Activated CD4-positive, CD25-positive, alpha-beta regulatory T cell treated with anti-CD3 and anti-CD28 coated beads, Interleukin-2, amount 50 U/mL, for 72 hours (primary cell): ENCODE measurements around the gene B4GALT6.

Experiments used
- DNase-seq: peaks from one replicate; pipeline ENCODE4 v3.0.0; 2021

The B4GALT6 gene

DNA sequence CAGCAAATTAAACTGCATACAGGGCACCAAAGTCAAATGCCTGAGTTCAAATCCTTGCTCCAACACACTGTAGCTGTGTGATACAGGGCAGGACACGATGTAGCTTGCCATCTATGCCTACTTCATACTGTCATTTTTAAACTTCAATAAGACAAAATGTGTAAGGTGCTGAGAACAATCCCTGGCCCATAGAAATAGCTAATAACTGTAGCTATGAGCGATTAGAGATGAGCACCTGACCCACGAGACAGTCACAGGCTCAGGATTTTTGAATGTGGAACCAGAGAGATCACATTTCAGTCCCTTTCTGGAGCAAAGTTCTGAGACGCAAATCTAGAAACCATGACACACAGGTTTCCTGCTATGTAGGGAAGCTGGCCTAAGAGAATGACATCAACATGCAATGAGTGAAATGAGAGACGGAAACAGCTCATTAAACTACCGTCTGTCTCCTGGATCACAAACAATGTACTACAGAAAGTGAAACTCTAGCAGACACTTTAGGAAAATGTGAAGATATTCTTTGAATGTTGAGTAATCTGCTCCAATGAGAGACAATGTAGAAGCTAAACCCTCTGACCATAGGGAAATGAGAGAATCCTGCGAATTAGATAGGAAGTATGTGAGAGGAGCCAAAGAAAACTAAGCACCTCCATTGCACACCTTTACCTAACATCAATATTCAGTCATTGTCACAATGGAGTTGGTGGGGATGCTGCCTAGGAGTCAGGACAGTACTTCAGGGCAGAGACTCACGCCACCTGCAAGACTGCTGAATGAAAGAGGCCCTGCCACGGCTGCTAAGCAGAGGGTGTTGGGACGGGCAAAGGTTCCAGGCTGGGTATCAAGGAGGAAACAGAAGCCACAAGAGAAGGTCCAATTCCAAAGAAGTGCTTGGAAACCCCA, 25.5 kb downstream of the B4GALT6 start:
- DNase-seq, result no peak

DNA sequence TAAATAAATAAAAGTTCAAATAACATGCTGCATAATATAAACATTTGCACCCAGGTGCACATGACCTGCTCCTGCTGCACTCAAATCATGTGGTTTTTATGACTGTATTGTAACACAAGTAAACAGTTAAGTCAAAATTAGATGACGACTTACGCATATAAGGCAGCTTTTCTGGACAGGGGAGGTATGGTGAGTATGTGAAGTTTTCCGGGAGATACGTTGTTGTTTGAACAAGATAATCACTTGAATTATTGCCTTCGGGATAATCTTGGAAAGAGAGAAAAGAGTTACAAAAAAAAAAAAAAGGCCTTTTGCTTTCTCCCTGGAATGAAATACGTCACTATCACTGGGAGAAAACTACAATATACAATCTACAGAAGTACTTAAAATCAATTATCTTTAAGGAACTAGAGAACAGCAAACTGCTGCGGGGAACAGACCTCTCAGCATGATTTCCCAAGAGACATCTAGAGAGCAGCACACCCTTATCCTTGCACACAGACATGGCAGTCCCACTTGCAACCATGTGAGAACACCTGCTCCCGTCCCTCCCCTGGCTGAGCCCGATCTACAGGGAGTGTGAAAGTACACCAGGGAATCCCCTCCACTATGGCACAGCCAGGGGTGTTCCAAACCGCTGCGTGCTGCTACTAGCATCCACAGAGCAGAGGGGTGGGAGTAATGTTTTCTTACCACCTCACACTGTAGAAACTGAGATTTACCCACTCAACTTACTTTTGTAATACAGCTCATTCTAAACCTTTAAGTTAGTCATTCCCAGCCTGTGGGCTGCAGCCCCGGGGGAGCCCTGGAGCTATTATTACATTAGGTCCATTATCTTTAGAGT, 26.3 kb downstream of the B4GALT6 start:
- no peak for DNase-seq

DNA sequence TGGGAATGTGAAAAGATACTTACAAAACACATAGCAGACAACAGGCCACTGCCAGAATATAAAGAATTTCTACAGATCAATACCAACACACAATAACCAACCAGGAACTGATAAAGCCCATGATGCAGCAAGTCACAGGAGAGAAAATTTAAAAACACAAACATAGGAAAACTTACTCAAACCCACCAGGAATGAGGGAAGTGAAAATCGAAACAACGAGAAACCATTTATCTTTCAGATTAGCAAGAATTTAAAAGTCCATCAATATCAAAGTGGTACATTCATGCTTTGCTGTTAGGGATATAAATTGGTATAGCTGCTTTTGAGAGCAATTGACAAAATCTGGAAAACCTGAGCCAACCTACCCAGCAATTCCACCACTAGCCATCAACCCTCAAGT, 27.6 kb downstream of the B4GALT6 start:
- no peak for DNase-seq

DNA sequence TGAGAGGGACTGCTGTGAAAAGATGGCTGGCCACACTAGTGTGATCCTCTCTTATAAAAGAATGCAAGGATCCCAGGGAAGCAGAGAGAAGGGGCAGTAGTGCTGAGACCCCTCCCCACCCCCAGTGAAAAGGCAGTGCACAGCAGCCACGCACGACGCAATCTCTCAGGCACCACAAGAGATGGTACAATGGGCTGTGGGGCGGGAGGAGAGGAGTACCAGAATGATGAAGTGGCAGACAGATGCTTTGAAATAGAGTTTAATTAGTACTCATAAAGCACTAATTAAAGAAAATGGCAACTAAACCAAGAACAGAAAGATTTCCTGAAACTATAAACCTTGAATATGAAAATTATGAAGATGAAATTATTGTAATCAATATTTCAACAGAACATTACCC, 29.0 kb downstream of the B4GALT6 start:
- DNase-seq, result no peak

DNA sequence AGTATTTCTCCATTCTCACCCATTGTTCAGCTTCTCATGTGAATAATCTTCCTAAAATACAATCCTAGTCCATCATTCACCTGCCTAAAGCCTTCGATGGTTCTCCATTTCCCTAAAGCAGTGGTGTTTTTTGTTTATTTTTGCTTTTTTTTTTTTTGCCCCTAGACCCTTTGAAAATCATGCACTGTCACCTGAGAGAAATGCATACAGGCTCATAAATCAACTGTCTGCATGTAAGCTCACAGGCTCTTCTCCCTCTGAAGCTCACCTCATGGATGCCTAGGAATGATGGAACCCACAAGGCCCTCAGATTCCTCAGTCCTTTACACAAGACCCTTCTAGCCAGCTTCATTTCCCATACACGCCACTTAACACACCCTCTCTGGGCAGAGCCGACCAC, 31.5 kb downstream of the B4GALT6 start:
- no peak for DNase-seq

DNA sequence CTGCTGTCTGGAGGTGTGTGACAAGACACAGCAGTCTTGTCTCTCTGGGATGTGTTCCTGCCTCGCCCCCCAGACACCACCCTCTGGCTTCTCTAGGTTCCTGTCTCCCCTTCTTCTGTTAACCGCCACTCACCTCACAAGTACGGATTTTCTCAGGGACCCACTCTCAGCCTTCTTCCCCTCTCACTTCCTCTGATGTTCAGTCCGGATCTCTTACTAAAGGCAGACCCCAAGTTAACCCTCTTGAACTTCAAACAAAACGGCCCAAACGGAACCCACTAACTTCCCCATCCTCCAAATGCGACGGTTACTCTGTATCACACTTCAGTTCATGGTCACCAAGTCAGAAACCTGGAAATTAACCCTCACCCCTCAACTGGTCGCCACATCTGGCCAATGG, 32.0 kb downstream of the B4GALT6 start:
- no peak for DNase-seq

DNA sequence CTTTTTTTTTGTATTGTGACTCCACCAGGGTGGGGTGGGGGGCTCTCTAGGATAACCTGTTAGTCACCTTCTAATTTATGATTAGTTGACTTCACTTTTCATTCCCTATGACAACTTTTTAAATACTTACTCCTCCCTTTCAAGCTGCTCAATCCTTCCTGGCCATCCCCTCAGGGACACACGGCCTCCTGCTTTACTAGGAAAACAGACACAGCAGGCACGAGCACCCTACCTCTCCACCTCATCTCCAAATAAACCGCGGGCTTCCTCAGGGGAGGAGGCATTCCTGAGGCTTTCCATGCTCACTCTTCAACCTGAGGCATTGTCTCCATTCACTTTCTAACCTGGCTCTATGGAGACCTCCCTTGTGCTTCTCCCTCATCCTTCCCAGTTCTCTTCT, 33.0 kb downstream of the B4GALT6 start:
- no peak for DNase-seq

DNA sequence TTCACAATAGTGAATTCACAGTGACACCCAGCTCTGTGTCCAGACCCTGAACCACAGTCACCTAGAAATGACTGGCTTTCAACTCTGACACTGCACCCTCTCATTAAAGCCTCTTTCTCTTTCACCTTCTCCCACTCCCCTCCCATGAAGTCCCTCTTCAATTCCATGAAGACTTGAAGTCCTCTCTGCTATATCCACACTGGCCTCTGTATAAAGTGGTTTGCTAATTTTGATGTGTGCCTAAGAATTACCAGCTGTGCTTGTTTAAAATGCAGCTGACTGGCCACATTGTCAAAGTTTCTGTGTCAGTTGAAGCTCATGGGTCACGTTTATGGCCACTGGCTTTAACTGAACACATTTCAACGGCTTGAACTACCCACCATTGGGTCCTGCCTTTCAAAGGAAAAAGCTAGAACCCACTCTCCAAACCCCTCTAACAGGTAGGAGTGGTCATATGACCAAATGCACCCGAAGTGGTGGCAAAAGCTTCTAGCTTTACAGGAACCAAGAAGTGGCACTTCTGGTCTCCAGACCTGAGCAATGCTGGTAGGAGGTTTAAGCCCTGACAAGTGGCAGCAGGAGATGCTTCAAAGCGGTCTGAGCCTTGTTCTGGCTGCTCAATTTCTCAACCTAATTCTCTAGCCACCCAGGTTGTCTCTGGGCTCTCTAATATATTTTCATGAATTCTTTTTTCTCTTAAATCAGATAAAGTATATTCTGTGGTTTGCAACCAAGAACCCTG, 34.2 kb downstream of the B4GALT6 start:
- no peak for DNase-seq

DNA sequence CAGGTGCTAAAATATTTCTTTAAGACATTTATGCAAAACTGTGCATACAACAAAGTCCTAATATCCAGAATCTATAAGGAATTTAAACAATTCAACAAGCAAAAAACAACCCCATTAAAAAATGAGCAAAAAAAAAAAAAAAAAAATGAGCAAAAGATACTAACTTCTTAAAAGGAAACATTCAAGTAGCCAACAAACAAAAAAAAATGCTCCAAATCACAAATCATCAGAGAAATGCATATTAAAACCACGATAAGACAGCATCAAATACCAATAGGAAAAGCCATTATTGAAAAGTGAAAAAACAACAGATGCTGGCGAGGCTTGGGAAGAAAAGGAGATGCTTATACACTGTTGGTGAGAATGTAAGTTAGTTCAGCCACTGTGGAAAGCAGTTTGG, 34.9 kb downstream of the B4GALT6 start:
- no peak for DNase-seq

DNA sequence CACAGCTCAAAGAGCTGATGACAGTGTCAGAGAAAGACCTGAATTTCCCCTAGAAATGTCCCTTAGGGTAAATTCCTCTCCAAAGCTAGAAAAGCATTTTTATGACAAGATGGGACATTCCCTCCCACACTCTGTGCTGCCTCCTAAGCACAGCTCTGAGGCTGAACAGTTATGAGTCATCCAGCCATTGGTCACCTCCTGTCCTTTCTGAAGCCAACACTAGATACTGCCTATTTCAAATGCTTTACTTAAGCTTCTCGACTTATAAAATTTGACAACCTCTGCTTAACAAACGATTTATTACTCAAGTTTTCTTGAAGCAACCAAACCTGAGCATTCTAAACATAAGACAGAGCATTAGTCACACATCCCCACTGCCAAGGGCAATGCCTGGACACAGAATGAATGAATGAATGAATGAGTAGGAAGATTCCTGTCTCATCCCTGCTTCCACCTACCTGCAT, 35.4 kb downstream of the B4GALT6 start:
- no peak for DNase-seq

DNA sequence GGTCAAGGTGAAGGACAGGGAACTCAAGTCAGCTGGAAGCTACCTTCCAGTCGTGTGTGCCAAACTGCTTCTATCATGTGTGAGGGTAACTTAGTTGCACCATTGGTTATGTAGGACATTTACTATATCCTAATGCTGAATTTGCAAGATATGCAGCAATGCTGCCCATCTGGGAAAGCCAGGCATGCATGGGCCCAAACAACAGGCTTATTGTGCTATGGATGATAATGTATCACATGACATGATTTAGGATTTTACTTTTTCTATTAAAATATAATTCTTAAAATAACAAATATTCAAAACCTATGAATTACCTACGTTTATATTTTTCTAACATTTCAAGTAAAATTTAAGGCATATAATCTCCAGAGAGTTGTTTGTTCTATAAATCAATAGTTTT, 35.9 kb downstream of the B4GALT6 start:
- no peak for DNase-seq

DNA sequence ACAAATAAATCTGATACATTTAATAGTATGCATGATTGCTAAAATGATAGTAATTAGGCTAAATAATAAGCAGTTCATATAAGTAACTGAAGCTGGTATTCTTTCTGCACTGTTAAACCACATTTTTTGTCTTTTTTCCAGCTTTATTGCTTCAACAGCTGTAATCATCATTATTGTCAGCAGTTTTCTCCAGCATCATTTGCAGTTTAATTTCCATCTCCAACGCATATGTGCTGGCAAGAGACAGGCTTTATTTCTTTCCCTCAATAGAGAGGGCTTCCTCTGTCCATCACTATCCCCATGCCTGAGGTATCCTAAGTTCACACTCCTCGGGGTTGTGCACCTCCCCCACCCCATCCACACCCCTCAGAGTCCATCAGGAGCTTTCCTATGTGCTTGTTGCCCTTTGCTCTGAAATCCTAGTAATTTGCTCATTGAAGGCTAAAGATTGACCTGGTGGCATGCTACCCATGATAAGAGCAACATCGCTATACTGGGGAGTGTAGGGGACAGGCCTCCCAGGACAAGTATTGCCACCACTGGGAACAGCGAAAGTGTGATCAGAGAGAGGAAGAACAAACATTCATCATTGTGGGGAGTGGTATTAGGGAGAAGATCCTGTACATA, 37.1 kb downstream of the B4GALT6 start:
- DNase-seq, result no peak

DNA sequence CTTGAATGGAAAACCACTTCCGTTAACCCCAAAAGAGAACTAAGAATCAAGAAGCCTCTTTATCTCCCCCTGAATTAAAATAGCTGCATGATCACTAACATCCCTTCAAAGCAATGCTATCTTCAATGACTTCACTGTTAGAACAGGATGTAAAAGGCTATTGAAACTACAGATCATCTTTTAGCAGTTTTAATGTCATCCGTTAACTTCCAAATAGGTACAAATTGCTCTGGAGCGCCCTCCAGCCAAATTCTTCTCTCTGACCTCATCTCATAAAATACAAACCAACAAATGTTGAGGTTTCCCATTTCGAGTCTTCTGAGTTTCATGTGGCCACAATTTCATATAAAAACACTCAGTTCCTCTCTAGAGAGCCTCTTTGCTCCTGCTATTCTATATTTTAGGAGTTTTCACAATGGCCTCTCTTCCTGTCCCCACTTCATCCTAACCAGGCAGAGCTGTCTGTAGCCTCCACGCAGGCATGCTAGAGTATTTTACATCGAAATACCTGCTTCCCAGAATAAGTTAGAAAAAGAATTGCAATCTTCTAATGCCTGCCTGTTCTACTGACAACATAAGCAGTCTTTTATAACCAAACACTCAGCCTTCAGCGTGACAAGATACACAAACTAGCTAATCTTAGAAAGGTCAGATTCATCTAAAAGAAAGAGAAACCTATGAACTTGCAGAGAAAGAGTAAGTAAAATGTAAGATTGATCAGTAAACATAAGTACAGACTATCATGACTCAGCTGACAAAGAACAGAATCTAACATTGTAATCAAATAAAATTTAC, 37.9 kb downstream of the B4GALT6 start:
- DNase-seq, result no peak

DNA sequence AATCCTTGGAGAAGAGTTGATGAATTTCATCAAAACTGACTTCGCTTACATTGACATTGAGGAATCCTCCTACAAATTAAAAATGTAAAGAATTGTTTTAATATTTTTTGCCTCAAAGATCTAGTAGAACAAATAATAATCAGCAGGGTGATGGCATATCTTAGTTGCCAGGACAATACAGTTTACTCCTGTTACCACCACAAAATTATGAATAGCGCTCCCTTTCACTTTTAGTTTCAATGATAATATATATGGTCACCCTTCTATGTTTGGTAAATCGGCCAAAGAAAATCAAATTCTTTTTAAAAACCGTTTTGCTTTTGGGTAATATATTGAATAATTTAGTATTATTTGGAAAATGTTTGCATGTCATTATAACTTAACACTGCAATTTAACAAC, 39.0 kb downstream of the B4GALT6 start:
- no peak for DNase-seq

DNA sequence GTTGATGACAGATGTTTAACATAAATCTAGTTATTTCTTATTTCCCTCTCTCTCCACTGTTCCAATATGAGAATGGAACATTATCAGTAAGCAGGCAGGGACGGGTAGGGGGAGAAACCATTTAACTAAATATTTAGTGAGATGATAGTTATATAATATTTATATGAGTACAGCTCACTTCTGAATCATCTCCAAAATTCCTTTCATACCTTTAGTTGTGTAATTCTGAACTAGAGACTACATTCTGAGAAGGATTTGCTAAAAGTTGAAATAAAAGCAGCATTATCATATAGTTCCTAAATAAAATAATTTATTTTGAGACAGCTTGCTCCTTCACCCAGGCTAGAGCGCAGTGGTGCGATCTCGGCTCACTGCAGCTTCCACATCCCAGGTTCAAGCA, 41.4 kb downstream of the B4GALT6 start:
- DNase-seq, result no peak

DNA sequence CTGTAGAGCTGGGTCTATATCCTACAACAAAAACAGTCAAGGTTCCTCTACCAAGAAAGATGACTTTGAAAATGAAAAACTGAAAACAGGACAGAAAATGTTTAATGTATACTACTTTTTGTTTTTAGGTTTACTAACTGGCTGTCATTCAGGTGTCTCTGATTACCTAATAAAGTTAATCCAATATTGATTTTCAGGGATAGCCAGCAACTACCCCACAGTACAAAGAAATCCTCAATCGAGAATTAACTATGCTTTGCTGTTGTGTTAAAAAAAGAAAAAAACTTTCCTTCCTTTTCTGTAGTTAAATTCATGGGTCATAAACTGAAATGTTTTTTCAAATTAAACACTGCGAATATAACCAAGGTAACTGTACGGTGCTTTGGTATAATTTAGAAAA, 46.9 kb downstream of the B4GALT6 start:
- no peak for DNase-seq

DNA sequence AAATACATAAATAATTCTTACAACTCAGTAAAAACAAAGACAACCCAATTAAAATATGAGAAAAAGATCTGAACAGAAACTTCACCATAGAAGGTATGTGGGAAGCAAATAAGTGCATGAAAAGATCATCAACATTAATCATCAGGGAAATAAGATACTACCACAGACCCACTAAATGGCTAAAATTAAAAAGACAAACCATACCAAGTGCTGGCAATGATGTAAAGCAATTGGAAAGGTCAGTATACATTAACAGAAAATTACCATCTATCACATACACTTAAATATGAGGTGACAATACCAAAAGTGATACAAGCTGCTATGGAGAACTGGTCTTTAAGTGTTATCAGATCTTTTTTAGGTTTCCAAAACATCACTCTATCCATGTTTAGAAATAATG, 48.0 kb downstream of the B4GALT6 start:
- no peak for DNase-seq

DNA sequence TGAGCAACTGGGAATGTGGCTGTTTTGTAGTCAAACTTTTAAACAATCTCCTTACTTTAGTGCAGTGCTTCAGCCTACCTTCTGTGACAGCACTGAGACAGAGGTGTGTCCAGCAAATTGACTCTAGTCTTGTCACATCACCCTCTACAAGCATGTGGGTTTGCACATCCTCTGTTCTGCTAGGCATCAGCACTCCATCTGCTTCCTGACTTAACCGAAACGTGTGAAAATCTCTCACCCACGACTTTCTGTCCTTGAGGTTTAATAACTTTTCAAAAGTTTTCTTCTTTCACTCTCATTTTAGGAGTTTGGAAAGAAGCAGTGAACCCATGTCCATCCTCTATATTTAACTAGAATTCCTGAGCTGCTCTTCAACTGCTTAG, 50.1 kb downstream of the B4GALT6 start:
- no peak for DNase-seq

DNA sequence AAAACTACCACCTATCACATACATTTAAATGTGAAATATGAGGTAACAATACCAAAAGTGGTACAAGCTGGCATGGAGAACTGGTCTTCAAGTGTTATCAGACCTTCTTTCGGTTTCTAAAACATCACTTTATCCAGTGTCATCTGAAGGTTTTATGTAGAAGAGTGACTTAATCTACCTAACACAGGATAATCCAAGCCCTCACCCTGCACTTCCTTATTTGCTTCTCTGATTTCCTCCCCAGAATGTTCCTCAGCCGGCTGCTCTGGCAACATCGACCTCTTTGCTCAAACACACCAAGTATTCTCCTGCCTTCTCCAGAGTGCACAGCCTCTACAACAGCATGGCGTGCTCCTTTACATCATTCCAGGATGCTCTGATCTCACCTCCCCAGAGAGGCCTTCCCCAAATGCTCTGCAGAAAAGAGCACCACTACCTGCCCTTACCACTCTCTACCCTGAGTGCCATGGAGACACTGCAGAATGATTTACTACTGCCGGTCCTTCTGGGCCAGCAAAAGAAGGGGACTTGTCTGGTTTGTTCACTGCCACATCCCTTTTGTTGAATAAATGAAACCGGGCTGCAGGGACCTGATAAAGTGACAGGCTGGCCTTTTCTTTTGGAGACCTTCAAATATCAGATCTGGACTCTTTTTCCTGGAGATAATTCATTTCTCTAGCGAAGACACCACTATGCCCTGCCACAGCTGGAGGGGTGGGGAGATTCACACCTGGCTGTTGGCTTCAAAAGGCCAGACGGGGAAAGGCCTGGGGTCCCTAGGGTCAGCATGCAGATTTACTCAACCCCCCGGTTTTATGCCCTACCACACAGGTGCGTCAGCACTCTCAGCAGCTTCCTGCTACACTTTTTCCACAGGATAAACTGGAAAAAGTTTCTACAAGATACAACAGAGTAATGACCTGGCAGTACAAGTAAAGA, 50.7 kb downstream of the B4GALT6 start:
- DNase-seq, result no peak

DNA sequence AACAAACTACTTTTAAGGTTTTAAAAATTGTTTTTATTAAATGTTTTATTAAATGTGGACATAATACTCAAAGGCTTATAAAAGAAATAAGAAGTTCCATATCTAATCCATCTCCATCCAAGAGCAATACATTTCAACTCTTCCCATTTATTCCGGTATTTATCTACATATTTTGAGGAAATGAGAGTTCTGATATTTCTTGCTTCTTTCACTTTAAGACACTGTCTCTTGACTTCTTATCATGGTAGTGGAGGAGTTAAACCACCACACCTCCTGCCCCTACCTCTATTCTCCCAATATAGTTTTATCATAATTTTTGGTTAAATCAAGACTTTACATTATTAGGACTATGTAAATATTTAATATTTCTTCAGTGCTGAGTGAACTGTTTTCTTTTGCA, 52.0 kb downstream of the B4GALT6 start:
- no peak for DNase-seq

DNA sequence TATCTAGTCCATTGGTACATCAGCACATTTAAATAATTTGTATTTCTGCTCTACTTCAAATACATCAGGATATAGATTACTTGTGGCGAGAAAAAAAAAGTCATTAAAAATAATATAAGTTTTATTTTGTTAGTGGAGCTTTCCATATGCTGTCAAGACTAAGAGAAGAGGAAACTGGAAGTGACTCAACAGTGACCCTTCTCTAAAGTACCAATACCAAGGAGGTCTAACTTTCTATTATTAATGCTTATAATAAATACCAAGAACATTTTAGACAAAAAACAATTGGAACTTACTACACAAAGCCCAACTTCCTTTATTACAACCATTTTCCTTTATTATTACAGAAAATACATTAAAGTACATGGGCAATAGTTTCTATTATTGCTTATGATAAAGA, 52.9 kb downstream of the B4GALT6 start:
- no peak for DNase-seq
